Common myeloid progenitor, CD34-positive (primary cell): Measurements from ENCODE around the gene MICU1.

Source experiments
- CTCF ChIA-PET: fragments of 350-600 bp; sonication (Branson Sonifier 250); formaldehyde crosslinking; loops from one replicate; lab custom pipeline; 2021; ENCODE audit warnings: antibody characterized with exemption; lab: Charles Lee
- POLR2A ChIA-PET: fragments of 350-600 bp; sonication (Branson Sonifier 250); formaldehyde crosslinking; loops from one replicate; lab custom pipeline; 2021; ENCODE audit warnings: antibody characterized with exemption; lab: Charles Lee
- DNase-seq, 3 donors: peaks; one replicate each; pipeline versions ENCODE4 v3.0.0 to v3.0.0-alpha.2; 2013
- H3K27ac ChIP-seq, 2 experiments: 1 replicate in 1 of 2; 2 replicates in 1 of 2; pipeline ENCODE4 v1.7.0; 2013; ENCODE audit warnings: inconsistent platforms in 2 of 2, low read length in 2 of 2, mild to moderate bottlenecking in 2 of 2, low read depth in 1 of 2, moderate library complexity in 1 of 2; ENCODE audit not compliant: severe bottlenecking in 2 of 2, insufficient read depth in 1 of 2, poor library complexity in 1 of 2
- H3K27me3 ChIP-seq, 5 experiments: replicated peaks in 2 of 5; 1 replicate in 3 of 5; 2 replicates in 2 of 5; pipeline versions ENCODE4 v1.6.1 to v1.7.0; 2013; ENCODE audit warnings: low read length in 4 of 5, mild to moderate bottlenecking in 2 of 5, moderate library complexity in 2 of 5, inconsistent platforms in 1 of 5; ENCODE audit not compliant: insufficient read depth in 5 of 5, control insufficient read depth in 4 of 5
- H3K36me3 ChIP-seq, 4 experiments: 1 replicate in 2 of 4; 2 replicates in 2 of 4; pipeline versions ENCODE4 v1.6.1 to v1.7.0; 2013; ENCODE audit warnings: low read length in 3 of 4, control low read depth in 1 of 4, mild to moderate bottlenecking in 1 of 4; ENCODE audit not compliant: control insufficient read depth in 4 of 4, insufficient read depth in 4 of 4
- H3K4me1 ChIP-seq, 4 experiments: 1 replicate in 3 of 4; 2 replicates in 1 of 4; pipeline versions ENCODE4 v1.6.1 to v1.7.1; 2013; ENCODE audit warnings: low read length in 3 of 4, mild to moderate bottlenecking in 3 of 4, control low read depth in 1 of 4, inconsistent platforms in 1 of 4, moderate library complexity in 1 of 4; ENCODE audit not compliant: control insufficient read depth in 4 of 4, insufficient read depth in 4 of 4; ENCODE audit errors: control extremely low read depth in 1 of 4
- H3K4me3 ChIP-seq, 7 experiments: 1 replicate in 4 of 7; 2 replicates in 3 of 7; pipeline versions ENCODE4 v1.5.1 to v1.7.0; 2013; ENCODE audit warnings: mild to moderate bottlenecking in 7 of 7, low read length in 6 of 7, moderate library complexity in 6 of 7, inconsistent platforms in 2 of 7, low read depth in 2 of 7, control low read depth in 1 of 7; ENCODE audit not compliant: insufficient read depth in 4 of 7, control insufficient read depth in 1 of 7; ENCODE audit errors: extremely low read depth in 1 of 7
- H3K9me3 ChIP-seq, 5 experiments: 1 replicate in 4 of 5; 2 replicates in 1 of 5; pipeline versions ENCODE4 v1.6.1 to v1.7.1; 2013; ENCODE audit warnings: low read length in 4 of 5, mild to moderate bottlenecking in 2 of 5, inconsistent platforms in 1 of 5, low read depth in 1 of 5, moderate library complexity in 1 of 5; ENCODE audit not compliant: control insufficient read depth in 4 of 5, insufficient read depth in 2 of 5; ENCODE audit errors: control extremely low read depth in 1 of 5
- WGBS: methylation state at CpG from one replicate; pipeline ENCODE4 v1.1.5; 2013; ENCODE audit not compliant: insufficient coverage; 5-methylcytosine and 5-hydroxymethylcytosine counted together

MICU1 gene

DNA sequence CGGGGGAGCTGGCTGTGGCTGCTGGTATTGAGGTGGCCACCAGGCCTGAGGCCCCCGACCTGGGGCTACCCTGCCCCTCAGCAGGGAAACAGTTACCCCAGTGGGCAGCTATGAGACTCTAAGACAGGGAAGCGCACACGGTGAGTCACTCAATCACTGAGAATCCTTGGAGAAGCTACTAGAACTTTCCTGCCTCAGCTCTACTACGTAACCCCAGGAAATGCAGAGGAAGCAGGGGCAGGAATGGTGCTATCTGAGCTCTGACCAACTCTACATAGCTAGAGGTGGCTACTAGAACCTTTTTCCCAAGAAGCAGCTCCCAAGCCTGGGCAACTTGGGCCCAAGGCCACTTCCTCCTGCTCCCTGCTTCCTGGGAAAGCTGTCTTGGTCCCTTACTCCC lies 283.0 kb downstream of the MICU1 start:
- Histone ChIP-seq H3K4me1 (peaks cover 0 to 18% (median 11%) of the 10 kb centered on the region in 4 experiments), H3K36me3 (peaks cover 7 to 53% (median 39%) of the 10 kb centered on the region in 4 experiments), H3K27ac (no peak overlapping the region), H3K4me3 (no peak overlapping the region), H3K9me3 (no peaks in the 10 kb centered on the region), H3K27me3 (no peaks in the 10 kb centered on the region)
- no peak for DNase-seq
- ChIA-PET CTCF (interaction anchor here (0.6 to 16.6 kb wide), 8 partner anchors 7 to 216 kb away, joined by 3 to 242 read pairs (median 11); no protein-coding TSS in a partner anchor), POLR2A (interaction anchor here (0.6 to 1.1 kb wide), 2 partner anchors 9 to 125 kb away, joined by 3 to 4 read pairs; no protein-coding TSS in a partner anchor)
- WGBS, result 93% methylated on average over 4 of the region's 5 CpGs

DNA sequence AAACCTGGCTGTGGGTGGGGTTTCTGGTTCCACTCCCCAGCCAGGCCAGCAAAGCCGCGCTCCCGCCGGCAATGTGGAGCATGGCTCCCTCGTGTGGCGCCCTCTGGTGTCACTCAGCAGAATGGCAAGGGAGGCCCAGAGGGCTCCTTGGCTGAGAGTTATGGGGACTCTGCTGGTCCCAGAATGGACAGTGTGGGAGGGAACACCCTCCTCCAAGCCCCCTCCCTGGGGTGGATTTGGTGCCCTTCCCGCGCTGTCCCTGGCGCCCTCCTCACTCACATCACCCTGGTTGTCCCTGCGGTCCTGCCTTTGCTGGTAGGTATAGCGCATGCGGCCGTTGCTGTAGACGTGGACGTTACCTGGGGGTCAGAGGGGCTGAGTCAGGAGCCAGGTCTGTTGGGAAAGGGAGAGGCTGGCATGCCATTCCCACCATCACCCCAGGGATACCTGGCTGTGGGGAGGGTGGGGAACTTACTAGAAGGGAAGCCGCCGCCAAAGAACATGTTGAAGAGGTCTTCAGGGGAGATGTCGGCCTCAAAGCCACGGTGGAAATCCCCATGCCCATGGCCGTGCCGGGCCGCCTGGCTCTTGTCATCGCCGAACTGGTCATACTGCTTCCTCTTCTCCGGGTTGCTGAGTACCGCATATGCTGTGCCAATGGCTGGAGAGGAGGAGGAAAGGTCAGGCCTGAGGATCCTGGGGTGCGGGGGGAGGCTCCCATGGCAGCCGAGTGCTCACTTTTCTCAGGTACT lies 285.2 kb downstream of the MICU1 start:
- WGBS, result 28% methylated on average over 10 of the region's 28 CpGs
- no peak overlapping the region for H3K4me3 ChIP-seq
- H3K4me1 ChIP-seq, result peaks cover 0 to 38% (median 26%) of the 10 kb centered on the region in 4 experiments
- no peaks in the 10 kb centered on the region for H3K9me3 ChIP-seq
- no peaks in the 10 kb centered on the region for H3K27me3 ChIP-seq
- ChIA-PET CTCF (interaction anchor here (0.9 to 16.6 kb wide), 11 partner anchors 8 to 215 kb away, joined by 3 to 242 read pairs (median 5); no protein-coding TSS in a partner anchor), POLR2A (no interaction called here)
- H3K36me3 ChIP-seq, result peaks cover 8 to 71% (median 54%) of the 10 kb centered on the region in 4 experiments
- no peak overlapping the region for H3K27ac ChIP-seq
- DNase-seq, result peak; percentile 65 to 78 (median 75)

DNA sequence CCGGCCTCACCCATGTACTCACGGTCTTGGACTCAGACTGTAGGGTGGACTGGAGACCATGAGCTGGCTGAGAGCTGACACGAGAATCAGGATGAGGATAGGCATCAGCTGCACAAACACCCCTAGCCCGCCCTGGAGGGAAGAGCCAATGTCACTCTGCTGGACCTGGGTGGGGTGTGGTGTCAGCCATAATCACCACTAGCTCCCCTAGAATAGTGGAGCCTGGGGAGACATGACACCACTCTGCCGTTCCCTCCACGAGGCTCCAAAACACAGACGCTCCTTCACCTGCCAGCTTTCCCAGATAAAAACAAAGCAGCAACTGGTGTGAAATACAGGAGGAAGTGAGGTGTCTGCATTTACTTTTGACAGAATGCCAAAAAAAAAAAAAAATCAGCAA lies 287.7 kb downstream of the MICU1 start:
- DNase-seq, result no peak
- no peak overlapping the region for H3K4me3 ChIP-seq
- POLR2A ChIA-PET, result interaction anchor here (1.1 to 1.3 kb wide), 2 partner anchors 12 to 13 kb away, joined by 4 read pairs; no protein-coding TSS in a partner anchor
- no peaks in the 10 kb centered on the region for H3K9me3 ChIP-seq
- CTCF ChIA-PET, result interaction anchor here (0.6 to 16.6 kb wide), 26 partner anchors 7 to 933 kb away, joined by 3 to 242 read pairs (median 4); partner anchors contain the start of genes ANAPC16 and ASCC1
- H3K36me3 ChIP-seq, result peaks cover 3 to 70% (median 43%) of the 10 kb centered on the region in 4 experiments
- no peaks in the 10 kb centered on the region for H3K27me3 ChIP-seq
- 100% methylated on average over 3 of the region's 7 CpGs for WGBS
- H3K4me1 ChIP-seq, result peaks cover 4 to 55% (median 41%) of the 10 kb centered on the region in 4 experiments
- H3K27ac ChIP-seq, result no peak overlapping the region

DNA sequence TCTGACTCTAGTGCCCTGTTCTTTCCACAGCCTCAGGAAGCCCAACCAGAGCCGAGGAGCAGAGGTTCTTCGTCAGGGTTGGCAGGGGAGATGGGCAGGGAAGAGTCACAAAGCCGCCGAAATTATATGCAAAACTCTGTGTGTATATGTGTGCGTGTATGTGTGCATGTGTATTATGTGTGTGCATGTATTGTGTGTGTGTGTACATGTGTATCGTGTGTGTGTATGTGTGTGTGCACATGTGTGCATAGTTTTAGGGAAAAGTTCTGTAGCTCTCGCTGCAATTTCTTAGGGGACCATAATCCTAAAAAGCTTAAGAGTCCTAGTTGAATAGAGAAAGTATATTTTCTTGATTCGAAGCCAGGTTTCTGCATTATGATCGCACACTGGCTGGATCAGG lies 288.2 kb downstream of the MICU1 start:
- ChIA-PET CTCF (interaction anchor here (0.6 to 16.6 kb wide), 40 partner anchors 7 to 1024 kb away, joined by 3 to 242 read pairs (median 4); partner anchors contain the start of genes ANAPC16, ASCC1 and DDIT4), POLR2A (interaction anchor here (0.5 to 5.0 kb wide), 5 partner anchors 13 to 294 kb away, joined by 3 to 25 read pairs (median 4); no protein-coding TSS in a partner anchor)
- H3K36me3 ChIP-seq, result peaks cover 2 to 70% (median 38%) of the 10 kb centered on the region in 4 experiments
- H3K4me1 ChIP-seq, result peaks cover 6 to 60% (median 46%) of the 10 kb centered on the region in 4 experiments
- H3K27me3 ChIP-seq, result no peaks in the 10 kb centered on the region
- no peak overlapping the region for H3K27ac ChIP-seq
- WGBS, result 91% methylated on average over 9 of the region's 9 CpGs
- H3K9me3 ChIP-seq, result no peaks in the 10 kb centered on the region
- no peak overlapping the region for H3K4me3 ChIP-seq
- no peak for DNase-seq

DNA sequence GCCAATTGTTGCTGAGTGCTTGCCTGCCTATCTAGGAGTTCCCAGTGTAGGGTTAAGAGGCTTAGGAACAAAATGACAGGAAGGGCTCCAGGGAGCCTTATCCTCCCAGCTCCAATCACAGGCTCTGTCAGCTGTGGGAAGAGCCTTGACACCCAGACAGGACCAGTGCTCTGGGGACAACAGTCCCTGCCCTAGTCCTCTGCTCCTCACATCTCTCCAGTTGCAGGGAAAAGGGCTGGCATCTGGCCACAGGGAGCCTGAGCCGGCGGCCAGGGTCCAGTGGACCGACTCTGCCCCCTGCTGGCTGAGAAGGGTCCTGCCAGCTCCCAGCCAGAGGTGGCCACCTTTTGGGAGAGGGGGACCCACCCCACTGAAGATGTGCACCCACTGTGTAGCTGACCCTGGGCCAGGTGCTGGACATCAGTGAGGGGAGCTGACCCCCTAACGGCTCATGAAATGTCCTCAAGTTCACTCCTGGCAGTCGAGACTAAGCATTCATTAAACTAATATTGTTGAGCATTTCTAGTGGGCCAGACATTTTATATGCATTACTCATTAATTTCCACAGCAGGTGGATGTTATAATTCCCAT lies 288.7 kb downstream of the MICU1 start:
- Histone ChIP-seq H3K4me3 (no peak overlapping the region), H3K4me1 (peaks cover 6 to 65% (median 51%) of the 10 kb centered on the region in 4 experiments), H3K9me3 (no peaks in the 10 kb centered on the region), H3K27me3 (no peaks in the 10 kb centered on the region), H3K36me3 (peaks cover 2 to 65% (median 34%) of the 10 kb centered on the region in 4 experiments), H3K27ac (no peak overlapping the region)
- CTCF ChIA-PET, result interaction anchor here (0.7 to 16.6 kb wide), 41 partner anchors 8 to 1023 kb away, joined by 3 to 242 read pairs (median 4); partner anchors contain the start of genes ANAPC16, ASCC1 and DDIT4
- peak in 1 of 3 donors; percentile 31 for DNase-seq
- 6% methylated on average over 3 of the region's 5 CpGs for WGBS
- POLR2A ChIA-PET, result interaction anchor here (0.5 to 5.0 kb wide), 5 partner anchors 14 to 293 kb away, joined by 3 to 25 read pairs (median 4); no protein-coding TSS in a partner anchor

DNA sequence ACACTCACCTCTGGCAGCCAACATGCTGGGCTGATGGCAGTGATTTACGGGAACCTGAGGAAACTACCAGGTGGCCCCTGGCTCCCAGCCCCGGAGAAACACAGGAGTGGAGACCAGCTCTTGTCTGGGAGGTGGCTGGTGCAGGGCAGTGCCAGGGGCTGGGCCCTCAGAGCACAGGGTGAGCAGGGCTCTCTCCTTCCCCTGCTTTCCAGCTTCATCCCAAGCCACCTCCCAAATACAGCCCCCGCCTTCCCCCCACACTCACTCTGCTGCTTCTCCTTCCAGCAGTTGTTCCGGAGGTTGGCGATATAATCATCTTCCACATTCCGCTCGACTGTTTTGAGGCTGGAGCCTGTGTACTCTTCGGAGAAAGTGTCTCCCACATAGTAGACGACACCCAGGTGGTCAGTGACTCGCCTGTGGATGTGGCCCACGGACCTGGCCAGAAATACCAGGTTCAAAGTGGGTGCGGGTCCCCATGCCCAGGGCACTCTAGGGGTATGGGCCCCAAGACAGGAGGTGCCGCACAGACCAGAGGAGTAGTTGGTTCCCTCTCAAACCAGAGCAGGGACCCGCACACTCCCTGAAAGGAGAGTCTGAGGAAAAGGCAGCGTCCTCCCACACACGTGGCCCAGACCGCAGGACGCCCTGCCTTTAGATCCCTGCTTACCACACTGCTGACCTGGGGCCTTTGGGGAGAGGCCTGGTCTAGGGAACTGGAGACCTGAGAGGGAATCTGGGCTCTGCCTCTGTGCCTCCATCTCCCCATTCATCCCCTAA lies 289.4 kb downstream of the MICU1 start:
- POLR2A ChIA-PET, result interaction anchor here (1.6 to 5.0 kb wide), 2 partner anchors 16 to 39 kb away, joined by 4 to 25 read pairs; no protein-coding TSS in a partner anchor
- WGBS, result 96% methylated on average over 15 of the region's 18 CpGs
- Histone ChIP-seq H3K36me3 (peaks cover 2 to 59% (median 31%) of the 10 kb centered on the region in 4 experiments), H3K4me1 (peaks cover 6 to 70% (median 56%) of the 10 kb centered on the region in 4 experiments), H3K9me3 (no peaks in the 10 kb centered on the region), H3K27me3 (no peaks in the 10 kb centered on the region), H3K4me3 (peak overlapping the region in 1 of 7 experiments; percentile 23), H3K27ac (no peak overlapping the region)
- CTCF ChIA-PET, result interaction anchor here (0.6 to 16.6 kb wide), 32 partner anchors 8 to 440 kb away, joined by 3 to 242 read pairs (median 5); partner anchors contain the start of gene DDIT4
- DNase-seq, result no peak
